WTC11 (cell line): ENCODE measurements around the gene ADSL. TPM values are rescaled to one million over a fixed set of nuclear protein-coding genes. Genes with fewer than 3 reads are reported as not detected.
A peak's percentile ranks its signal among the peaks of the same experiment; 100 is the strongest.

Experiments
- ATAC-seq: fragments of 200-7000 bp; cut with Tn5 transposase; 2 replicates; pipeline ENCODE4 v1.10.0; 2021; ENCODE audit warnings: mild to moderate bottlenecking, moderate library complexity
- CTCF ChIA-PET: fragments of 300-600 bp; sonication (Branson Sonifier 250); formaldehyde crosslinking; loops from one replicate; lab custom pipeline; 2021; ENCODE audit warnings: antibody characterized with exemption; lab: Charles Lee
- POLR2A ChIA-PET: fragments of 350-600 bp; sonication (Branson Sonifier 250); formaldehyde crosslinking; loops from one replicate; lab custom pipeline; 2021; ENCODE audit warnings: antibody characterized with exemption; lab: Charles Lee
- DNase-seq: peaks from one replicate; pipeline ENCODE4 v3.0.0; 2021; ENCODE audit warnings: low spot score
- H3K27ac Mint-ChIP-seq: 2 replicates; pipeline ENCODE4 v1.8.0; 2021; ENCODE audit warnings: mixed read lengths
- H3K27me3 Mint-ChIP-seq: 2 replicates; pipeline ENCODE4 v1.8.0; 2021; ENCODE audit warnings: low read depth, mild to moderate bottlenecking, moderate library complexity, mixed read lengths
- H3K36me3 Mint-ChIP-seq: 2 replicates; pipeline ENCODE4 v1.8.0; 2021; ENCODE audit warnings: mixed read lengths
- H3K4me1 Mint-ChIP-seq: 2 replicates; pipeline ENCODE4 v1.8.0; 2022; ENCODE audit warnings: mixed read lengths
- H3K4me3 Mint-ChIP-seq: 2 replicates; pipeline ENCODE4 v1.8.0; 2021; ENCODE audit warnings: mild to moderate bottlenecking, moderate library complexity, mixed read lengths
- H3K9me3 Mint-ChIP-seq: 2 replicates; pipeline ENCODE4 v1.8.0; 2021; ENCODE audit warnings: mixed read lengths
- CREB1 ChIP-seq: sonication (generic); formaldehyde crosslinking; IDR thresholded peaks from 2 replicates; pipeline ENCODE4 v1.8.0; 2023; ENCODE audit warnings: mild to moderate bottlenecking, missing genetic modification reagents
- GABPB1 ChIP-seq: sonication (generic); formaldehyde crosslinking; IDR thresholded peaks from 2 replicates; pipeline ENCODE4 v1.8.1; 2023; ENCODE audit warnings: mild to moderate bottlenecking, missing genetic modification reagents
- GRHL2 ChIP-seq: fragments of 250-450 bp; sonication (Bioruptor Pico); IDR thresholded peaks from 2 replicates; pipeline ENCODE4 v1.8.0; 2022; ENCODE audit warnings: mild to moderate bottlenecking, moderate library complexity; ENCODE audit not compliant: insufficient replicate concordance, severe bottlenecking
- NFE2L1 ChIP-seq: sonication (generic); formaldehyde crosslinking; IDR thresholded peaks from 2 replicates; pipeline ENCODE4 v1.8.1; 2023; ENCODE audit warnings: missing genetic modification reagents
- RORB ChIP-seq: fragments of 250-450 bp; sonication (Bioruptor Pico); IDR thresholded peaks from 2 replicates; pipeline ENCODE4 v1.9.0; 2021; ENCODE audit warnings: mild to moderate bottlenecking
- SMAD4 ChIP-seq: sonication (generic); formaldehyde crosslinking; IDR thresholded peaks from 2 replicates; pipeline ENCODE4 v1.8.0; 2022; ENCODE audit warnings: mild to moderate bottlenecking, missing genetic modification reagents
- ZNF121 ChIP-seq: sonication (generic); formaldehyde crosslinking; IDR thresholded peaks from 2 replicates; pipeline ENCODE4 v1.8.0; 2023; ENCODE audit warnings: missing genetic modification reagents
- ZNF396 ChIP-seq: fragments of 250-450 bp; sonication (Bioruptor Pico); IDR thresholded peaks from 2 replicates; pipeline ENCODE4 v1.8.0; 2021; ENCODE audit warnings: mild to moderate bottlenecking, moderate library complexity, borderline replicate concordance
- total RNA-seq: library from RNA; stranded (reverse); gene quantifications from 3 replicates; pipeline ENCODE4 v1.2.3, GENCODE V29; 2021
- TF ChIP-seq, protein P1 (sequence below): sonication (generic); formaldehyde crosslinking; IDR thresholded peaks from 2 replicates; pipeline ENCODE4 v1.8.1; 2022; ENCODE audit warnings: mild to moderate bottlenecking, moderate library complexity, missing genetic modification reagents
- TF ChIP-seq, protein P2 (sequence below): sonication (generic); formaldehyde crosslinking; IDR thresholded peaks from 2 replicates; pipeline ENCODE4 v1.8.0; 2022; ENCODE audit warnings: mild to moderate bottlenecking, missing genetic modification reagents
- TF ChIP-seq, protein P3 (sequence below): fragments of 250-450 bp; sonication (Bioruptor Pico); IDR thresholded peaks from 2 replicates; pipeline ENCODE4 v1.9.0; 2021; ENCODE audit warnings: mild to moderate bottlenecking
- TF ChIP-seq, protein P4 (sequence below): sonication (generic); formaldehyde crosslinking; IDR thresholded peaks from 2 replicates; pipeline ENCODE4 v1.8.1; 2023; ENCODE audit warnings: mild to moderate bottlenecking, missing genetic modification reagents, moderate library complexity
- TF ChIP-seq, protein P5 (sequence below): fragments of 250-450 bp; sonication (Bioruptor Pico); IDR thresholded peaks from 2 replicates; pipeline ENCODE4 v1.9.0; 2021; ENCODE audit warnings: mild to moderate bottlenecking
- TF ChIP-seq, protein P6 (sequence below): sonication (generic); formaldehyde crosslinking; IDR thresholded peaks from 2 replicates; pipeline ENCODE4 v1.8.0; 2023; ENCODE audit warnings: missing genetic modification reagents, mild to moderate bottlenecking, borderline replicate concordance
- TF ChIP-seq, protein P7 (sequence below): sonication (generic); formaldehyde crosslinking; IDR thresholded peaks from 2 replicates; pipeline ENCODE4 v1.8.0; 2022; ENCODE audit warnings: mild to moderate bottlenecking, missing genetic modification reagents

The ADSL gene
- total RNA-seq, 1 experiment from 2014 or later = 154 TPM

DNA sequence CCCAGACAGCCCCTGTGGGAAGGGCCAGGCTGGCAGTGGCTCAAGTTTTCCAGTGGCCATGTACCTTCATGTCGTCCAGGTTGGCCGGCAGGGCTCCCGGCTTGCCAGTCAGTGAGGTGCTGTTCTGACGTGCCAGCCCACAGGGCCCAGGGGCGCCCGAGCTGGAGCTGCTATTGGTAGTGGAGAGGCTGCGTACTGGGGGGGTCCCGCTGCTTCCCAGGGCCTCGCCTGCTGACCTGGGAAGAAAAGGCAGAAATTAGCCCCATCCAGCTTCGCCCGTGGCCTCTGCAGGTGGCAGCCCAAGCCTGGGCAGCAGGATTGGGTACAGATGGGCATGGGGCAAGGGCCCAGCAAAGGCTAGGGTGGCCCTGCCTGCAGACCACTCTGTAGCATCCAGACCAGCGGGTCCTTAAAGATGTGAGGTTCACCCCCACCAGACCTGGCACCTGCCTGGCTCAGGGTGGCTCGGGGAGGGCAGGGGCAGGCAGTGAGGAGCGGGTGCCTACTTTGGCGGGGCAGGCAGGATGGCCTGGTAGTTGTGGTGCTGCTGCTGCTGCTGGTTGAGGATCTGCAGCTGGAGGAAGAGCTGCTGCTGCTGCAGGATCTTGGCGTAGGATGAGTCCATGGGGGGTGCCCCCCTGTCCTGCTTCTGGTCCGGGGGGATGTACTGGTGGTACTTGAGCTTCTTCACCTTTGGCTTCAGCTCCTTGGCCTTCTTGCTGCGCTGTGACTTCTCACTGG is 74.2 kb downstream of the ADSL start:
- Mint-ChIP-seq H3K4me3 (no peak overlapping the region), H3K36me3 (peaks cover 14% of the 10 kb centered on the region), H3K27me3 (no peaks in the 10 kb centered on the region), H3K4me1 (no peaks in the 10 kb centered on the region), H3K27ac (no peak overlapping the region), H3K9me3 (no peaks in the 10 kb centered on the region)
- POLR2A ChIA-PET = no interaction called here
- no peak for ATAC-seq
- no peak for TF ChIP-seq GRHL2 (CRISPR knock-in tag)
- TF ChIP-seq, all 79 proteins: peak for 0
- CTCF ChIA-PET = interaction anchor here (2.4 kb wide), 1 partner anchor 16 kb away, joined by 10 read pairs; no protein-coding TSS in a partner anchor
- no peak for DNase-seq

DNA sequence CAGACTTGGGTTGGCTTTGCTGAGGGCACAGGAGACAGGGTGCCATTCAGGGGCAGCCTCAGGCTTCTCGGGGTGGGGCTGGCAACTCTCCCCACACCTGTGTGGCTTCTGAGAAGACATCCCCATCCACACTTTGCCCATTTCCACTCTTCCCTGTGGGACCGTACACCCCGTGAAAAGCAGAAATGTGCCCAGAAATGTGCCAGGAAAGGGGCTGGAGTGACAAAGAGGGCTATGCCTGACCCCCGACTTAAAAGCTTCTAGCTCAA is 74.7 kb downstream of the ADSL start:
- H3K27me3 Mint-ChIP-seq = no peaks in the 10 kb centered on the region
- DNase-seq (no peak), ATAC-seq (no peak)
- no peaks in the 10 kb centered on the region for H3K4me1 Mint-ChIP-seq
- H3K27ac Mint-ChIP-seq = no peak overlapping the region
- CTCF ChIA-PET = no interaction called here
- POLR2A ChIA-PET = no interaction called here
- H3K9me3 Mint-ChIP-seq = no peaks in the 10 kb centered on the region
- TF ChIP-seq, protein P1, sequence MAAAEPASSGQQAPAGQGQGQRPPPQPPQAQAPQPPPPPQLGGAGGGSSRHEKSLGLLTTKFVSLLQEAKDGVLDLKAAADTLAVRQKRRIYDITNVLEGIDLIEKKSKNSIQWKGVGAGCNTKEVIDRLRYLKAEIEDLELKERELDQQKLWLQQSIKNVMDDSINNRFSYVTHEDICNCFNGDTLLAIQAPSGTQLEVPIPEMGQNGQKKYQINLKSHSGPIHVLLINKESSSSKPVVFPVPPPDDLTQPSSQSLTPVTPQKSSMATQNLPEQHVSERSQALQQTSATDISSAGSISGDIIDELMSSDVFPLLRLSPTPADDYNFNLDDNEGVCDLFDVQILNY = no peak
- TF ChIP-seq ZNF121 (CRISPR knock-in tag) (no peak), NFE2L1 (no peak), RORB (CRISPR knock-in tag) (no peak)
- TF ChIP-seq, protein P2, sequence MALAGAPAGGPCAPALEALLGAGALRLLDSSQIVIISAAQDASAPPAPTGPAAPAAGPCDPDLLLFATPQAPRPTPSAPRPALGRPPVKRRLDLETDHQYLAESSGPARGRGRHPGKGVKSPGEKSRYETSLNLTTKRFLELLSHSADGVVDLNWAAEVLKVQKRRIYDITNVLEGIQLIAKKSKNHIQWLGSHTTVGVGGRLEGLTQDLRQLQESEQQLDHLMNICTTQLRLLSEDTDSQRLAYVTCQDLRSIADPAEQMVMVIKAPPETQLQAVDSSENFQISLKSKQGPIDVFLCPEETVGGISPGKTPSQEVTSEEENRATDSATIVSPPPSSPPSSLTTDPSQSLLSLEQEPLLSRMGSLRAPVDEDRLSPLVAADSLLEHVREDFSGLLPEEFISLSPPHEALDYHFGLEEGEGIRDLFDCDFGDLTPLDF (CRISPR knock-in tag) = no peak
- TF ChIP-seq, protein P3, sequence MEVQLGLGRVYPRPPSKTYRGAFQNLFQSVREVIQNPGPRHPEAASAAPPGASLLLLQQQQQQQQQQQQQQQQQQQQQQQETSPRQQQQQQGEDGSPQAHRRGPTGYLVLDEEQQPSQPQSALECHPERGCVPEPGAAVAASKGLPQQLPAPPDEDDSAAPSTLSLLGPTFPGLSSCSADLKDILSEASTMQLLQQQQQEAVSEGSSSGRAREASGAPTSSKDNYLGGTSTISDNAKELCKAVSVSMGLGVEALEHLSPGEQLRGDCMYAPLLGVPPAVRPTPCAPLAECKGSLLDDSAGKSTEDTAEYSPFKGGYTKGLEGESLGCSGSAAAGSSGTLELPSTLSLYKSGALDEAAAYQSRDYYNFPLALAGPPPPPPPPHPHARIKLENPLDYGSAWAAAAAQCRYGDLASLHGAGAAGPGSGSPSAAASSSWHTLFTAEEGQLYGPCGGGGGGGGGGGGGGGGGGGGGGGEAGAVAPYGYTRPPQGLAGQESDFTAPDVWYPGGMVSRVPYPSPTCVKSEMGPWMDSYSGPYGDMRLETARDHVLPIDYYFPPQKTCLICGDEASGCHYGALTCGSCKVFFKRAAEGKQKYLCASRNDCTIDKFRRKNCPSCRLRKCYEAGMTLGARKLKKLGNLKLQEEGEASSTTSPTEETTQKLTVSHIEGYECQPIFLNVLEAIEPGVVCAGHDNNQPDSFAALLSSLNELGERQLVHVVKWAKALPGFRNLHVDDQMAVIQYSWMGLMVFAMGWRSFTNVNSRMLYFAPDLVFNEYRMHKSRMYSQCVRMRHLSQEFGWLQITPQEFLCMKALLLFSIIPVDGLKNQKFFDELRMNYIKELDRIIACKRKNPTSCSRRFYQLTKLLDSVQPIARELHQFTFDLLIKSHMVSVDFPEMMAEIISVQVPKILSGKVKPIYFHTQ = no peak
- TF ChIP-seq, protein P4, sequence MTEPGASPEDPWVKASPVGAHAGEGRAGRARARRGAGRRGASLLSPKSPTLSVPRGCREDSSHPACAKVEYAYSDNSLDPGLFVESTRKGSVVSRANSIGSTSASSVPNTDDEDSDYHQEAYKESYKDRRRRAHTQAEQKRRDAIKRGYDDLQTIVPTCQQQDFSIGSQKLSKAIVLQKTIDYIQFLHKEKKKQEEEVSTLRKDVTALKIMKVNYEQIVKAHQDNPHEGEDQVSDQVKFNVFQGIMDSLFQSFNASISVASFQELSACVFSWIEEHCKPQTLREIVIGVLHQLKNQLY (CRISPR knock-in tag) = no peak
- H3K4me3 Mint-ChIP-seq = no peak overlapping the region
- H3K36me3 Mint-ChIP-seq = peaks cover 14% of the 10 kb centered on the region

DNA sequence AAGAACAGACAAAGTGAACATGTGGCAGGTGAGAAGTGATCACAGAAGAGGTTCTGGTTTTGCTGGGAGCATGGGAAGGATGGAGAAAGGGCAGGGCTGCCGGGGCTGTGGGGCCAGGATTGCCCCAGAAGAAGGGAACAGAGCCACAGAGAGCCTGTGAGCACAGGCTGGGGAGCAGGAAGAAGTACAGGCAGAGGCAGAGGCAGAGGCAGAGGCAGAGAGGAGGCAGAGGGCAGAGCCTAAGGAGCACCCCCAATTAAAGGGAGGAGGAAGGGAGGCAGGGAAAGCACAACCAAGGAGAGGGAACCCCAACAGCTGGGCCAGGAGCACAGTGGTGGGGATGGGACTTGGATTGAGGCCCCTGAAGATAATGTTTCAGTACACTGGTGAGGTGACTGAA is 75.6 kb downstream of the ADSL start:
- no peaks in the 10 kb centered on the region for H3K4me1 Mint-ChIP-seq
- no peaks in the 10 kb centered on the region for H3K27me3 Mint-ChIP-seq
- ChIA-PET CTCF (no interaction called here), POLR2A (no interaction called here)
- H3K36me3 Mint-ChIP-seq = peaks cover 9% of the 10 kb centered on the region
- peak overlapping the region; percentile 20; the same call in 1 of the 2 replicates for H3K27ac Mint-ChIP-seq
- no peak overlapping the region for H3K4me3 Mint-ChIP-seq
- H3K9me3 Mint-ChIP-seq = no peaks in the 10 kb centered on the region
- DNase-seq = no peak
- no peak for ATAC-seq
- TF ChIP-seq GABPB1 (CRISPR knock-in tag) = no peak
- TF ChIP-seq ZNF396 (CRISPR knock-in tag) = no peak
- TF ChIP-seq, protein P5, sequence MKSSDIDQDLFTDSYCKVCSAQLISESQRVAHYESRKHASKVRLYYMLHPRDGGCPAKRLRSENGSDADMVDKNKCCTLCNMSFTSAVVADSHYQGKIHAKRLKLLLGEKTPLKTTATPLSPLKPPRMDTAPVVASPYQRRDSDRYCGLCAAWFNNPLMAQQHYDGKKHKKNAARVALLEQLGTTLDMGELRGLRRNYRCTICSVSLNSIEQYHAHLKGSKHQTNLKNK (CRISPR knock-in tag) = no peak

DNA sequence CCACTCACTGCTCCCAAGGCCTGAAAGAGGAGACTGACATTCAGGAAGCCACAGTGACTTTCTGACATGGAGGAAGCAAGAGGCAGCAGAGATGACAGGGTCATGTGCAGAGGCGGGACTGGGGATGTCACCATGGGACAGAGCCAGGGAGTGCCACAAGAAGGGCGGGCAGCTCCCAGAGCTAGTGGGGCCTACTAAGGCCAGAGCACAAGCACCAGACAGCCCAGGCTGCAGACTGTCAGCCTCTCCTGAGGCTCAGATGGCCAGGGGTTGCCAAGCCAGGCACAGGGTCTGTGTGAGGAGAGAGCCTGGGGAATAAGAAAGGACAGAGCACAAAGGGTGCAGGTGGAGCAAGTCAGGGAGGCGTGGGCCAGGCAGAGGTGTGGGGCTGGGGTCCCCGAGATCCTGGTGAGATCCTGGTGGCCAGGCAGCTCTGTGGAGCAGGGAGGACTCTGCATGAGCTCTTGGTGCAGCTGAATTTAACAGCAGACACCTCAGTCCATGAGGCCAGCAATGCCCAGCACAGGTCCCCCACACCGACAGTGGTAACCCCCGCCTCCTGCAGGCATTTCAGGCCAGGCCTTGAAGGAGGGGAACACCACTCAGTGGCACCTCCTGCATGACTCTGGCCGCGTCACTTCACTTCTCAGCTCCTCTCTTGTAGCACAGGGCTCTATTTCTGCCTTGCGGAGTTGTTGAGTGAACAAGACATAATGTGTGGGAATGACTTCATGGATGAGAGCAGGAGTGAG is 76.4 kb downstream of the ADSL start:
- DNase-seq = no peak
- Mint-ChIP-seq H3K27me3 (no peaks in the 10 kb centered on the region), H3K4me3 (no peak overlapping the region), H3K9me3 (no peaks in the 10 kb centered on the region), H3K4me1 (no peaks in the 10 kb centered on the region), H3K27ac (peak overlapping the region; percentile 62; the same call in 1 of the 2 replicates), H3K36me3 (peaks cover 9% of the 10 kb centered on the region)
- CTCF ChIA-PET = no interaction called here
- POLR2A ChIA-PET = no interaction called here
- no peak for ATAC-seq
- TF ChIP-seq, protein P6, sequence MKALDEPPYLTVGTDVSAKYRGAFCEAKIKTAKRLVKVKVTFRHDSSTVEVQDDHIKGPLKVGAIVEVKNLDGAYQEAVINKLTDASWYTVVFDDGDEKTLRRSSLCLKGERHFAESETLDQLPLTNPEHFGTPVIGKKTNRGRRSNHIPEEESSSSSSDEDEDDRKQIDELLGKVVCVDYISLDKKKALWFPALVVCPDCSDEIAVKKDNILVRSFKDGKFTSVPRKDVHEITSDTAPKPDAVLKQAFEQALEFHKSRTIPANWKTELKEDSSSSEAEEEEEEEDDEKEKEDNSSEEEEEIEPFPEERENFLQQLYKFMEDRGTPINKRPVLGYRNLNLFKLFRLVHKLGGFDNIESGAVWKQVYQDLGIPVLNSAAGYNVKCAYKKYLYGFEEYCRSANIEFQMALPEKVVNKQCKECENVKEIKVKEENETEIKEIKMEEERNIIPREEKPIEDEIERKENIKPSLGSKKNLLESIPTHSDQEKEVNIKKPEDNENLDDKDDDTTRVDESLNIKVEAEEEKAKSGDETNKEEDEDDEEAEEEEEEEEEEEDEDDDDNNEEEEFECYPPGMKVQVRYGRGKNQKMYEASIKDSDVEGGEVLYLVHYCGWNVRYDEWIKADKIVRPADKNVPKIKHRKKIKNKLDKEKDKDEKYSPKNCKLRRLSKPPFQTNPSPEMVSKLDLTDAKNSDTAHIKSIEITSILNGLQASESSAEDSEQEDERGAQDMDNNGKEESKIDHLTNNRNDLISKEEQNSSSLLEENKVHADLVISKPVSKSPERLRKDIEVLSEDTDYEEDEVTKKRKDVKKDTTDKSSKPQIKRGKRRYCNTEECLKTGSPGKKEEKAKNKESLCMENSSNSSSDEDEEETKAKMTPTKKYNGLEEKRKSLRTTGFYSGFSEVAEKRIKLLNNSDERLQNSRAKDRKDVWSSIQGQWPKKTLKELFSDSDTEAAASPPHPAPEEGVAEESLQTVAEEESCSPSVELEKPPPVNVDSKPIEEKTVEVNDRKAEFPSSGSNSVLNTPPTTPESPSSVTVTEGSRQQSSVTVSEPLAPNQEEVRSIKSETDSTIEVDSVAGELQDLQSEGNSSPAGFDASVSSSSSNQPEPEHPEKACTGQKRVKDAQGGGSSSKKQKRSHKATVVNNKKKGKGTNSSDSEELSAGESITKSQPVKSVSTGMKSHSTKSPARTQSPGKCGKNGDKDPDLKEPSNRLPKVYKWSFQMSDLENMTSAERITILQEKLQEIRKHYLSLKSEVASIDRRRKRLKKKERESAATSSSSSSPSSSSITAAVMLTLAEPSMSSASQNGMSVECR (CRISPR knock-in tag) = no peak
- TF ChIP-seq, protein P7, sequence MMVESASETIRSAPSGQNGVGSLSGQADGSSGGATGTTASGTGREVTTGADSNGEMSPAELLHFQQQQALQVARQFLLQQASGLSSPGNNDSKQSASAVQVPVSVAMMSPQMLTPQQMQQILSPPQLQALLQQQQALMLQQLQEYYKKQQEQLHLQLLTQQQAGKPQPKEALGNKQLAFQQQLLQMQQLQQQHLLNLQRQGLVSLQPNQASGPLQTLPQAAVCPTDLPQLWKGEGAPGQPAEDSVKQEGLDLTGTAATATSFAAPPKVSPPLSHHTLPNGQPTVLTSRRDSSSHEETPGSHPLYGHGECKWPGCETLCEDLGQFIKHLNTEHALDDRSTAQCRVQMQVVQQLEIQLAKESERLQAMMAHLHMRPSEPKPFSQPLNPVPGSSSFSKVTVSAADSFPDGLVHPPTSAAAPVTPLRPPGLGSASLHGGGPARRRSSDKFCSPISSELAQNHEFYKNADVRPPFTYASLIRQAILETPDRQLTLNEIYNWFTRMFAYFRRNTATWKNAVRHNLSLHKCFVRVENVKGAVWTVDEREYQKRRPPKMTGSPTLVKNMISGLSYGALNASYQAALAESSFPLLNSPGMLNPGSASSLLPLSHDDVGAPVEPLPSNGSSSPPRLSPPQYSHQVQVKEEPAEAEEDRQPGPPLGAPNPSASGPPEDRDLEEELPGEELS (CRISPR knock-in tag) = no peak
- TF ChIP-seq SMAD4 (CRISPR knock-in tag) (no peak), CREB1 (CRISPR knock-in tag) (no peak)
